Measurements from ENCODE around the gene GRIN2A. TPM values are rescaled to one million over a fixed set of nuclear protein-coding genes. Genes with fewer than 3 reads are reported as not detected.

Gene GRIN2A
- total and polyA plus RNA-seq, 2 of the 8 experiments (the other 6 are each of a cell fraction or from before 2014, with no cell fraction given) = 0.18 to 1.8 TPM

GRCh38 chr16:9917691-9918090 is 264.5 kb downstream of the GRIN2A start (continued):
- TF ChIP-seq CREB1 (IDR thresholded peaks at IDR 0.05) (no peak), CHD2 (IDR thresholded peaks at IDR 0.05; ENCODE audit: low read length) (no peak), TCF12 (IDR thresholded peaks at IDR 0.05; ENCODE audit: low read depth, low read length) (no peak)
- TF ChIP-seq, protein P1, sequence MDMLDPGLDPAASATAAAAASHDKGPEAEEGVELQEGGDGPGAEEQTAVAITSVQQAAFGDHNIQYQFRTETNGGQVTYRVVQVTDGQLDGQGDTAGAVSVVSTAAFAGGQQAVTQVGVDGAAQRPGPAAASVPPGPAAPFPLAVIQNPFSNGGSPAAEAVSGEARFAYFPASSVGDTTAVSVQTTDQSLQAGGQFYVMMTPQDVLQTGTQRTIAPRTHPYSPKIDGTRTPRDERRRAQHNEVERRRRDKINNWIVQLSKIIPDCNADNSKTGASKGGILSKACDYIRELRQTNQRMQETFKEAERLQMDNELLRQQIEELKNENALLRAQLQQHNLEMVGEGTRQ (IDR thresholded peaks at IDR 0.05; ENCODE audit: low read length) = no peak
